ENCODE data around the gene PLAA. TPM values are rescaled to one million over a fixed set of nuclear protein-coding genes. Genes with fewer than 3 reads are reported as not detected.

Gene PLAA
- total RNA-seq, 2 donors from 2014 or later, result 24.4 to 32.4 TPM

DNA sequence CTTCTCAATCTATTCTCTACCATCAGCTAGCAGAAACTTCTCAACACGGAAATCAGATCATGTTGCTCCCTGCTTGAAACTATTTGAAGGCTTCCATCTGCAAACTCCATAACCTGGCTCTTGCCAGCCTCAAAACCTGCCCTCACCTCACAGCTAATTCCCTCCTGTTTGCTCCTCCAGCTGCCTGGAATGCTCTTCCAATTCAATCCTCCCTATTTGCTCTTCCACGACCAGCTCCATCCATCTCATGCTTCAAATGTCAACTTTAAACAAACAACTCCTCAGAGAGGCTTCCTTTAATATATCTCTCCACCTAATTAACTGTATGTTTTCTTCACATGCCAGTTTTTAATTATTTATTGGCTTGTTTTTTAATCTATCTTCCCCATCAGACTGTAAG is 1.5 kb downstream of the PLAA start:
- Histone ChIP-seq H3K4me3 (peak overlapping the region; percentile 90), H3K36me3 (no peaks in the 10 kb centered on the region), H3K27ac (no peak overlapping the region), H3K9me3 (no peaks in the 10 kb centered on the region), H3K9ac (ENCODE audit: low read depth in 2 of 2, low read length in 2 of 2) (peak overlapping the region in 1 of 2 donors; percentile 99), H3K4me1 (peaks cover 15% of the 10 kb centered on the region), H3K27me3 (no peaks in the 10 kb centered on the region)
- intact Hi-C loops (cut with DNase I), result no loop called here
- TF ChIP-seq, protein P1, sequence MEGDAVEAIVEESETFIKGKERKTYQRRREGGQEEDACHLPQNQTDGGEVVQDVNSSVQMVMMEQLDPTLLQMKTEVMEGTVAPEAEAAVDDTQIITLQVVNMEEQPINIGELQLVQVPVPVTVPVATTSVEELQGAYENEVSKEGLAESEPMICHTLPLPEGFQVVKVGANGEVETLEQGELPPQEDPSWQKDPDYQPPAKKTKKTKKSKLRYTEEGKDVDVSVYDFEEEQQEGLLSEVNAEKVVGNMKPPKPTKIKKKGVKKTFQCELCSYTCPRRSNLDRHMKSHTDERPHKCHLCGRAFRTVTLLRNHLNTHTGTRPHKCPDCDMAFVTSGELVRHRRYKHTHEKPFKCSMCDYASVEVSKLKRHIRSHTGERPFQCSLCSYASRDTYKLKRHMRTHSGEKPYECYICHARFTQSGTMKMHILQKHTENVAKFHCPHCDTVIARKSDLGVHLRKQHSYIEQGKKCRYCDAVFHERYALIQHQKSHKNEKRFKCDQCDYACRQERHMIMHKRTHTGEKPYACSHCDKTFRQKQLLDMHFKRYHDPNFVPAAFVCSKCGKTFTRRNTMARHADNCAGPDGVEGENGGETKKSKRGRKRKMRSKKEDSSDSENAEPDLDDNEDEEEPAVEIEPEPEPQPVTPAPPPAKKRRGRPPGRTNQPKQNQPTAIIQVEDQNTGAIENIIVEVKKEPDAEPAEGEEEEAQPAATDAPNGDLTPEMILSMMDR (IDR thresholded peaks at IDR 0.05), result no peak
- no peak for DNase-seq

DNA sequence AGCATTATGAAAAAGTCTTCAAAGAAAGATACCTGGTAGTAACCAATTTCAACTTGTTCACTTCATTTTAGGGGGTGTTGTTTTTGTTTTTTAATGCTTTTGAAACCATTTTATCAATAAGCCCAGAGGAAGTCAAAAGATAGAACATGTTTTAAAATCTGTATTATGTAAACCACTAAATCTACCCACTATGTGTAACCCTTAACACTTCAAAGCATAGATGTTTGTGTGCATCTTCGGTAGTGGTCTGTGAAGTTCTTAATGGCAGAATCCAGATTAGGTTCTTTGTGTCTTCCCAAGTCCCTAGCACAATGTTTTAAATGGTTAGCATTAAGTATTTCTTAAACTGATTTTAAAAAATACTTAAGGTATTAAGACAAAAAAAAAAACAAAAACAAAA is 6.3 kb downstream of the PLAA start:
- no peak overlapping the region for H3K9ac ChIP-seq (ENCODE audit: low read depth in 2 of 2, low read length in 2 of 2)
- no peak for DNase-seq
- H3K4me1 ChIP-seq, result peaks cover 7% of the 10 kb centered on the region
- no peaks in the 10 kb centered on the region for H3K9me3 ChIP-seq
- H3K36me3 ChIP-seq, result no peaks in the 10 kb centered on the region
- no peak overlapping the region for H3K4me3 ChIP-seq
- intact Hi-C loops (cut with DNase I), result no loop called here
- TF ChIP-seq, protein P1 (IDR thresholded peaks at IDR 0.05), result no peak
- H3K27ac ChIP-seq, result no peak overlapping the region
- no peaks in the 10 kb centered on the region for H3K27me3 ChIP-seq

DNA sequence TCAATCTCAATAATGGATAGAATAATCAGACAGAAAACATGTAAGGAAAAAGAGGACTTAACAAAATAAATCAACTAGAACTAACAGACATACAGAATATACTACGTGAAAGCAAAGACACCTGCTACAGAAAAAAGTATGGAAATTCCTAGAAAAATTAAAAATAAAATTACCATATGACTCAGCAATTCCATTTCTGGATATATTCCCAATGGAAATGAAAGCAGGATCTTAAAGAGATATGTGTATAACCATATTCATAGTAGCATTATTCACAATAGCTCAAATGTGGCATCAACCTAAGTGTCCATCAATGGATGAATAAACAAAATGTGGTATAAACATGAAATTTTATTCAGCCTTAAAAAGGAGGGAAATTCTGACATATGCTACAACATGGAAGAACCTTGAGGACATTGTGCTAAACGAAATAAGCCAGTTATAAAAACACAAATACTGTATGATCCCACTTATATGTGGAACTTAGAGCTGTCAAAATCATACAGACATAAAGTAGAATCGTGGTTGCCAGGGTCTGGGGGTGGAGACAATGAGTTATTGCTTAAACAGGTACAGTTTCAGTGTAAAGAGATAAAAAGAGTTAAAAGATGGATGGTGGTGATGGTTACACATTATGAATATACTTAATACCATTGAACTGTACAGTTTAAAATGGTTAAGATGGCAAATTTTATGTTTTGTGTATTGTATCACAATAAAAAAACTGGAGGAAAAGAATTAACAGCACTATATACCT is 6.9 kb downstream of the PLAA start:
- intact Hi-C loops (cut with DNase I), result no loop called here
- peaks cover under 1% of the 10 kb centered on the region for H3K4me1 ChIP-seq
- H3K4me3 ChIP-seq, result no peak overlapping the region
- no peaks in the 10 kb centered on the region for H3K36me3 ChIP-seq
- no peak for DNase-seq
- H3K9ac ChIP-seq (ENCODE audit: low read depth in 2 of 2, low read length in 2 of 2), result no peak overlapping the region
- no peaks in the 10 kb centered on the region for H3K9me3 ChIP-seq
- H3K27ac ChIP-seq, result no peak overlapping the region
- H3K27me3 ChIP-seq, result no peaks in the 10 kb centered on the region
- TF ChIP-seq, protein P1 (IDR thresholded peaks at IDR 0.05), result no peak

DNA sequence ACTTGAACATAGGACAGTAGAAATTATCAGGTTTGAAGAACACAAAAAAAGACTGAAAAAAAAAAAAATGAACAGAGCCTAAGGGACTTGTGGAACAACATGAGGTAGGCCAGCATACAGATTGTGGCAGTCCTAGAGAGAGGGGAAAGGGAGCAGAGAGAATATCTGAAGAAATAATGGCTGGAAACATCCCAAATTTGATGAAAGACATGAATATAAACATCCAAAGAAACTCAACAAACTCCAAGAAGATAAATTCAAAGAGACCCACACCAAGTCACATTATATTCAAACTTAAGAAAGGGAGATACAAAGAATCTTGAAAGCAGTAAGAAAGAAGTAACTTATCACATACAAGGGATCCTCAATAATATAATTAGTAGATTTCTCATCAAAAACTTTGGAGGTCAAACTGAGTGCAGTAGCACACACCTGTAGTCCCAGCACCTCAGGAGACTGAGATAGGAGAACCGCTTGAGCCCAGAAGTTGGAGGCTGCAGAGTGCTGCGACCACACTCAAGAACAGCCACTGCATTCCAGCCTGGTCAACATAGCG is 9.1 kb downstream of the PLAA start:
- DNase-seq, result no peak
- no peaks in the 10 kb centered on the region for H3K27me3 ChIP-seq
- no peaks in the 10 kb centered on the region for H3K9me3 ChIP-seq
- H3K4me3 ChIP-seq, result no peak overlapping the region
- TF ChIP-seq, protein P1 (IDR thresholded peaks at IDR 0.05), result no peak
- H3K27ac ChIP-seq, result no peak overlapping the region
- H3K9ac ChIP-seq (ENCODE audit: low read depth in 2 of 2, low read length in 2 of 2), result no peak overlapping the region
- no peaks in the 10 kb centered on the region for H3K4me1 ChIP-seq
- no peaks in the 10 kb centered on the region for H3K36me3 ChIP-seq
- intact Hi-C loops (cut with DNase I), result no loop called here

DNA sequence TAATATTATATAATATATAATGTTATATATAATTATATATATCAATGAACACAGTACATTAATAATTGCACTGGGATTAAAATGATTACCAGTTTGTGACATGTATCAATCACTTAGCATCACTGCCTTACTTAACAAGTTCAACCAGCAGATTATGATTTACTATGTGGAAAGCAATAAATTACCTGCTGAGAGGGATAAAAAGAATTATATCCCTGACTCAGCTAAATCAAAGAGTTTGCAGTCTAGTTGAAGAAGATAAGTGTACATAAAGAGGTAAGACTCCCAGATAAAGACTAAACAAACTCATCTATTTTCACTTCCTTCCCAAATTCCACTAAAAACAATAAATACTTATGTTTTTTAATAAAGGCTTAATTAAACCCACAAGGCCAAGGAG is 11.2 kb downstream of the PLAA start:
- H3K4me3 ChIP-seq, result no peak overlapping the region
- no peak overlapping the region for H3K27ac ChIP-seq
- H3K4me1 ChIP-seq, result no peaks in the 10 kb centered on the region
- no peaks in the 10 kb centered on the region for H3K9me3 ChIP-seq
- DNase-seq, result no peak
- H3K9ac ChIP-seq (ENCODE audit: low read depth in 2 of 2, low read length in 2 of 2), result no peak overlapping the region
- TF ChIP-seq, protein P1 (IDR thresholded peaks at IDR 0.05), result no peak
- no peaks in the 10 kb centered on the region for H3K27me3 ChIP-seq
- H3K36me3 ChIP-seq, result no peaks in the 10 kb centered on the region
- intact Hi-C loops (cut with DNase I), result no loop called here

All from colonic mucosa (tissue), 4 donors.